Purkinje cell (primary cell): ENCODE results near the gene CFC1. TPM values are rescaled to one million over a fixed set of nuclear protein-coding genes. Genes with fewer than 3 reads are reported as not detected.

Source experiments
- polyA plus RNA-seq: library from polyadenylated mRNA; unstranded; fragments of >200 nt; fragmentation: Nextera tagmentation; gene quantifications from 2 replicates; pipeline ENCODE4 v1.2.1, GENCODE V29; 2014

Gene CFC1
- 0.39 and 0.85 TPM in 2 replicates for polyA plus RNA-seq

DNA sequence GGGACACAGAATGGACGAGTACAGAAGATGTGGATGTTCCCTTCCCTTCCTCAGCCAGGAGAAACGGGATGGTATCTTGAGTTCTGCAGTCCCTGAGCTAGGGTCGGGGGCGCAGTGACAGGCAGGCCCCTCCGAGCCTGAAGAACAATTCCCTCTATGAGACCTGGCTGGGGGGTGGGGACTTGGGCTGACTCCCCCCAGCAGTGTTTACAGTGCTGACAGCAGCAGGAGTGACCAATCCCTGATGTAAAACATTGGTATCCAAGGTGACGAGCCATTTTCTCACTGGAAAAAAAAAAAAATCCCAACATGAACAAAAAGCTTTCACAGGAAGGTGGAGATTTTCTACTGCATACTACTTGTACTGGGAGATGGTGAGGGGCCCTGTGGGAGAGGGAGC, at the start of gene CFC1:
Gene CFC1, minus strand, starts transcription at position 183 of the 400 bp plus-strand sequence. CDS start 288 bp downstream, outside the sequence.

DNA sequence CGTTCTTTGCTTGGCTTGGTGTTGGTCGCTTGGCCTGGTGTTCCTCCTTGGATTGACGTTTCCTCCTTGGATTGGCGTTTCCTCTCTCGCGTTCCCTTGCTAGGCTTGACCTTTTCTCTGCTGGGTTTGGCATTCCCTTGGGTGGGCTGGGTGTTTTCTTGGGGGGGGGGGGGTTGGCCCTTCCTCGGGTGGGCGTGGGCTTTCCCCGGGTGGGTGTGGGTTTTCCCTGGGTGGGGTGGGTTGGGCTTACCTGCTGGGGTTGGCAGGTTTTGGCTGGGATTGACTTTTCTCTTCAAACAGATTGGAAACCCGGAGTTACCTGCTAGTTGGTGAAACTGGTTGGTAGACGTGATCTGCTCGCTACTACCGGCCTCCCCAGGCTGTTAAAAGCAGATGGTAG, 11.8 kb upstream of the CFC1 start, which contains the start of gene POTEJ:
Gene POTEJ, plus strand, starts transcription at position 301 of the 400 bp plus-strand sequence. Its CDS starts 93 bp downstream, at position 394.

Other genes starting within 250 kb of the CFC1 start
- 3.3 and 4.4 TPM in 2 replicates for gene PTPN18, start 243.5 kb downstream of the CFC1 start, polyA plus RNA-seq
- gene POTEI, start 90.2 kb downstream of the CFC1 start, polyA plus RNA-seq = 0.67 TPM in 1 of 2 replicates, not detected in the other
- not detected in 2 replicates for gene CFC1B, start 78.4 kb downstream of the CFC1 start, polyA plus RNA-seq
- gene POTEJ, start 11.9 kb upstream of the CFC1 start, polyA plus RNA-seq = 0.16 TPM in 1 of 2 replicates, not detected in the other
- gene GPR148, start 129.5 kb upstream of the CFC1 start, polyA plus RNA-seq = not detected in 2 replicates
- 0.70 and 1.2 TPM in 2 replicates for gene AMER3, start 156.0 kb upstream of the CFC1 start, polyA plus RNA-seq
- 1.7 and 5.4 TPM in 2 replicates for gene ARHGEF4, start 237.3 kb upstream of the CFC1 start, polyA plus RNA-seq